Left kidney (tissue), 2 donors: ENCODE results near the gene TMEM179. TPM values are rescaled to one million over a fixed set of nuclear protein-coding genes. Genes with fewer than 3 reads are reported as not detected.

Experiments
- DNase-seq: peaks from one replicate; pipeline ENCODE4 v3.0.0-alpha.2; 2013
- polyA plus RNA-seq: library from polyadenylated mRNA; unstranded; fragments of 120-200 nt; gene quantifications from one replicate; pipeline ENCODE4 v1.2.1, GENCODE V29; 2013; ENCODE audit not compliant: insufficient read length

Gene TMEM179
- polyA plus RNA-seq, 1 donor: 0.60 TPM

GRCh38 chr14:104599446-104599845 lies 5.1 kb downstream of the TMEM179 start:
- DNase-seq: no peak

- no peak for DNase-seq
Observed at GRCh38 chr14:104598910-104599273, 5.7 kb downstream of the TMEM179 start.

- no peak for DNase-seq
Observed at GRCh38 chr14:104598039-104598909, 6.3 kb downstream of the TMEM179 start.

GRCh38 chr14:104597576-104597975 lies 7.0 kb downstream of the TMEM179 start:
- no peak for DNase-seq

- no peak for DNase-seq
Observed at GRCh38 chr14:104596927-104597351, 7.6 kb downstream of the TMEM179 start.

GRCh38 chr14:104596451-104596918 lies 8.1 kb downstream of the TMEM179 start:
- DNase-seq: no peak

- no peak for DNase-seq
Observed at GRCh38 chr14:104595911-104596450, 8.6 kb downstream of the TMEM179 start.

GRCh38 chr14:104595116-104595675 lies 9.4 kb downstream of the TMEM179 start:
- no peak for DNase-seq

GRCh38 chr14:104594310-104595046 lies 10.1 kb downstream of the TMEM179 start:
- DNase-seq: no peak

GRCh38 chr14:104593710-104594136 lies 10.8 kb downstream of the TMEM179 start:
- DNase-seq: no peak

GRCh38 chr14:104593241-104593701 lies 11.3 kb downstream of the TMEM179 start:
- DNase-seq: no peak

GRCh38 chr14:104592785-104593184 lies 11.8 kb downstream of the TMEM179 start:
- DNase-seq: no peak

- DNase-seq: no peak
Observed at GRCh38 chr14:104592292-104592672, 12.3 kb downstream of the TMEM179 start.

GRCh38 chr14:104591506-104592291 lies 12.9 kb downstream of the TMEM179 start:
- DNase-seq: no peak

GRCh38 chr14:104591031-104591430 lies 13.5 kb downstream of the TMEM179 start:
- no peak for DNase-seq

GRCh38 chr14:104590240-104590965 lies 14.2 kb downstream of the TMEM179 start:
- no peak for DNase-seq

GRCh38 chr14:104589338-104590195 lies 15.0 kb downstream of the TMEM179 start:
- no peak for DNase-seq

- no peak for DNase-seq
Observed at GRCh38 chr14:104588066-104588857, 16.3 kb downstream of the TMEM179 start.

- no peak for DNase-seq
Observed at GRCh38 chr14:104587641-104588040, 16.9 kb downstream of the TMEM179 start.
